GM20431 (cell line): ENCODE results near the gene CDK2AP2.

Experiments used
- in situ Hi-C: fragments of 300-500 bp; cut with MseI, MboI; formaldehyde crosslinking; loops from one replicate; pipeline ENCODE4 v1.15.0; 2020; ENCODE audit warnings: low sequenced_read_pairs; ENCODE audit not compliant: unreplicated experiment

CDK2AP2 gene

DNA sequence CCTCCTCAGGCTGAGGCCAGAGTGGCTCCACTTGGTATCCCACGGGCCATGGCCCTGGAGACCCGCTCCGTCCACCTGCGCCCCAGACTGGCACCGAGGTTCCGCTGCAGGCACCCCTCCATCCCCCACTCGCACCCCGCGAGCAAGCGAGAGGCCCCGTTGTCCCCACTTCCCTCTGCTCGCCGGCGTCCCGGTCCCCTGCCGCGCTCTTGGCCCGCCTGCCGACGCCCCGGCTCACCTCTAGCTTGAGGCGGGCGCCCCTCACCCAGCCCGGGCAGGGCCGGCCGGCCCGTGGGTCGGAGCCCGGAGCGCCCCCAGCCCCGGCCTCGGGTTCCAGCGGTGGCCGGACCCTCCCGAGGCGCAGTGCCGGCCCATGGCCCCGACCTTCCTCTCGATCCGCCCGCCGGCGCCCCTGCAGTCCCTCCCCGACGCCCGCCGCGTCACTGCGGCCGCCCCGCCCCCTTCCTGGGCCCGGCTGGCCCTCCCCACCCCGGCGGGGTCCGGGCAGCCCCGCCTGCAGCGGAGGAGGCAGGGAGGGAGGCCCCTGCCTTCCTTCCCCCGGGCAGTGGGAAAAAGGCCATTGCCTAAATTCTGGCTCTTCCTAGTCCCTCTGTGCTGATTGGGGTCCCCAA is 2.9 kb downstream of the CDK2AP2 start, which contains the start of gene PITPNM1:
Gene PITPNM1, minus strand, starts transcription at position 414 of the 632 bp plus-strand sequence. CDS start 1,183 bp downstream, outside the sequence.
- in situ Hi-C loops = no loop called here

DNA sequence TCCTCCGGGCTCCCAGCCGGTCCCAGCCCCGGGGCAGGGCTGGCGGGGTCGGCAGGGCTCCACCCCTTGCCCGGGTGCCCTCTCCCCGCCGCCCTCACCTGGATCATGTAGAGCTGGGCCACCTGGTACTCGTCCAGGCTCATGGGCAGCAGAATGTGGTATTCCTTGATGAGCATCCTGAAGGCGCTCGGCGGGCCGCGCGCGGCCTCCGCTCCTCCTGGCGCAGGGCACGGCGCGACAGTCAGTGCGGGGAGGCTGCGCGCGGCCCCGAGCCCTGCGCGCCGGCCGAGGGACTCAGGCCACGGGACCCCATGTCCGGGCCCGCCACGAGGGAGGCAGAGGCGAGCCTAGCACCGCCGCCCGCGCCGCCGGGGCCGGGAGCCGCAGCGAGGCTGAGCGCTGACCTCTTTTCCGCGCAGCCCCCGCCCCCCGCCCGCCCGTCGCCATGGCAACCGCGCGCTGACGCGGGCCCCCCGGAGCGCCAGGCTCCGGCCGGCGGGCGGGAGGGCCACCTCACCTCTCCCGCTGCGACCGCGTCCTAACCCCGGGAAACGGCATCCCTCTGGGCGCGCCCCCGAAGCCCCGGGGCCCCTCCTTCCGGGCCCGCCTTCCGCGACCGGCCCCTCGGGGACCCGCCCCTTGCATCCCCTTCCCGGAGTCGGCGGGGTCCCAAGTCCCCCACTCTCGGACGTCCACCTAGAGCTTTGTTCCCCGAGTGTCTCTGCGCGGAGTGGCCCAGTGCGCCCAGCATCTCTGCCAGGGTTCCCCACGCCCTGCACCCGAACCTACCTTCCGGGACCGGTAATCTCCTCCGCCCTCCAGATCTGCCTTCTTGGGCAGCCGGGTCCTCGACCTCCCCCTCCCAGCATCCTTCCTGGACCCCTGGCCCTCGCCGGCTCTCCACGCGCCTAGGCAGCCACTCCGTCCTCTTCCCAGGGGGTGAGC is 3.7 kb downstream of the CDK2AP2 start:
- in situ Hi-C loops = no loop called here

DNA sequence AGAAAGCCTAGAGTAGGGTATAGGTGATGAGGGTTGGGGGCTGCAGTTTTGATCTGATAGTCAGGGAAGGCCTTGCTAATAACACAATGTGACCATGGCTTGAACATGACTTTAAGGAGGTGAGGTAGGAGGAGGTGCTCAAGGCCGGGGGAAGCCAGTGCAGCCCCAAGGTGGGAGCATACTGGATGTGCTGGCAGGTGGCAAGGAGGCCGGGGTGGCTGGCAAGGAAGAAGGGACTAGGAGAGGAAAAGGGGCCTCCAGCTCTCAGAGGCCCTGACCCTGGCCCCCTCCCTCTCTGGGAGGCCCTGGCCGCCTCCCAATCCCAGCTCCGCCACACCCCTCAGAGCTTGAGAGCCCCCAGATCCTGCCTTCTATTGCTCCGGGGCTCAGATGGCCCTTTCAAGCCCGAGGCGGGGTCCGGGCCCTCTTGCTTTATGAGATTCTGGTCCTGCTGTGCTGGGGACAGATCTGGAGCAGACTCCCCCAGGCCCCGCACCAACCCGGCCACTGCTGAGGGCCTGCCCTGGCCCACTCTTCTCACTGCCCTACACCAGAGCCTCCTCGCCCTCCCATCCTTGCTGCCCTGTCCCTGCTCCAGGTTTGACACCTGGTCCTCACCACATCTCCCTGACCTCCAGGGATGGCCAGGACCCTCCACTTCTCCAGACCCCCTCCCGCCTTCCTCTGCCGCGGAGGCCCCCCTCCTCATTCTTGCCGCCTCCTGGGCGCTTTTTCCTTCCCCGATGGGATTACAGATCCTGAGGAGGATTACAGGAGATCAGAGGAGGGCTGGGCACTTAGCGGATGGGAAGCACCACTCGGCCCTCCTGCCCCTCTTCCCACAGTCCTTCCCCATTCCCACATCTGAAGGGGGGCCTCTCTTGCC is 4.6 kb downstream of the CDK2AP2 start:
- in situ Hi-C loops = no loop called here

DNA sequence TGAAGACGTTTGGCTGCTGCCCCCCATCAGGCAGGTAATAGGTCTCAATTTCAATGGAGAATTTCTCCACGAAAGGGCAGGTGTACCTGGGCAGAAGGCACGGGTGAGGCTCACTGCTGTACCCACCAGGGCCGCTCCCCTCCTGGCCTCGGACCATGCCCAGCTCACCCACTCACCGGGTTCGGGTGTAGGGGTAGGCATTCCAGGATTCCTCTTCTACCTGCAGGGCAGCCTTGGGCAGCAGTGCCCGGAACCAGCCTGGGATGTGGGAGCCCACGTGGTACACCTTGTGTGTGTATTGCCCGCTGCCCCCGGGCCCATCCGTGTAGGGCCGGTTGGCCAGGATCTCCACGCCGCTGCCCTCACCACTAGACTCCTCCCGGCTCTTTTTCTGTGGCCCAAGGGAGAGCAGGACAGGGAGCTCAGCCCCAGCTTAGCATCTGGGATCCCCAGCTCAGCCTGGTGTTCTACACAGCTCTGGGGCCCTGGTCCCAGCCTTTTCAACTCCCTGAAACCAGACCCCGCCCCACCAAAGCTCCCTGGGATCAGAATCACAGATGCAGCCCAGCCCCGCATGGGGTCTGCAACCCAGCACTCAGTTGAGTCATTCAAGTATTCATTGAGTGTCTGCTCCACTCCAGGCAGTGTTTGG is 5.5 kb downstream of the CDK2AP2 start:
- in situ Hi-C loops = no loop called here

DNA sequence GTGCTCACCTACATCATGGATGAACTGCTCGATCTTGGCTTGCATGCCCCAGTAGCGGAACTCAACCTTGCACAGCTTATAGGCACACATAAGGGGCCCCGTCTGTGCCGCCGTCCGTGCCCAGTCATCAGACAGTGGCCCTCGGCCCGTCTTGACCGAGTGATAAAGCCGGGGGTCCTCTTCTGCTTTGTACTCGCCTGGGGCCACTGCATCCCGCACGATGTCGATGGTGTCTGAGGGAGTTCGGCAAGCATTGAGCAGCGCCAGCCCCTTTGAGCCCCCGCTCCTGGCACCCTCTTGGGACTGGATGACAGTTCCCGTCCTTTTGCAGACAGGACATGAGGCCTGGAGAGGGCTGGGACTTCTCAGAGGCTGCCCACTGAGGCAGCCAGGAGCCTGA is 6.1 kb downstream of the CDK2AP2 start:
- in situ Hi-C loops = no loop called here

DNA sequence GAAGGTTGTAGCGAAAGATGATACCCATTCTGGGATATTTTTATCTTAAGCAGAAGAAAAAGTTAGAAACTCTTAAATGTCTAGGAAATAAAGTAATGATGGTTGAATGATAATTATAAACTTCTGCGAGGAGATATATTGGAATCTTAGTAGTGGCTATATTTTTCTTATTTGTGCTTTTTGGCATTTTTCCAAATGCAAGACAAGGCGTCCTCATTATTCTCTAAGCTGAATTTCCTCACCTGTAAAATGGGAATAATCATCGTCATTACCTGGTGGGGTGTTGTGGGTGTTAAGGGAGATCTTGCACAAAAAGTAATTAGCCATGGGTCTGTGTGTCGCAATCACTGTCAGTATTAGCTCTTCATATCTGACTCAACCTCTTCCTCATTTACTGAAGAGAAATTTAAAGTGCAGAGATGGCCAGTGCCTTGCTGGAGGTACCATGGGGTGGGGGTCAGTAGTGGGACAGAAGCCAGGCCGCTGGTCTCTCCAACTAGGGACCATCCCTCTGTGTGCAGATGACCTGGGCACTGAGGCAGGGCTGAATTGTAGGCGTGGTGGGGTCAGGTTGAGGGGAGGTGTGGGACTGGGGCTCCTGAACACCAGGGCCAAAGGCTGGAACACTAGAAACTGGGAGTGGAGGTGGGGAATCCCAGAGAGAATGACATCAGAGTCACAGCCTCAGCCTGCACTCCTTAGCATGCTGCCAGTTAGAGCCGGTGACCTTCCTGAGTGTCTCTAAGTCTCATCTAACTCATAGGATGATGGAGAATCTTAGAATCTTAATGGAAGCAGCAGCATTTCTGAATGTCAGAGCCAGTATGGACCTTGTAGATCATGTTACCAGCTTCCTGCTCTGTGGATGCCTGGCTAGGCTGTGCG is 6.9 kb downstream of the CDK2AP2 start:
- in situ Hi-C loops = no loop called here

DNA sequence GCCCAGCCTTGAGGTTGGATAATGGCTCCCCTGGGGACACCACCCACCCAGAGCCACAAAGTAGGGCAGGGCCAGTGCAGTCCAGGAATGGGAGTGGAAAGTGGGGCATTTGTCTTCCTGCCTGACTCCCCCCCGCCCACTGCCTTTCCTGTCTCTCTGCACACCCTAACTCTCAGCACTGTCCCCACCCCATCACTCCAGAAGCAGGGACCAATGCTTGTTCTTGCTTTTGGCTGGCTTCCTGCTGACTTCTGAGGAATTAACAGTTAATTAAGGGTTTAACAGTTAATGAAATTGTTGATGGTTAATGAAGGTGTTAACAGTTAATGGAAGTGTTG is 7.5 kb downstream of the CDK2AP2 start:
- in situ Hi-C loops = no loop called here

DNA sequence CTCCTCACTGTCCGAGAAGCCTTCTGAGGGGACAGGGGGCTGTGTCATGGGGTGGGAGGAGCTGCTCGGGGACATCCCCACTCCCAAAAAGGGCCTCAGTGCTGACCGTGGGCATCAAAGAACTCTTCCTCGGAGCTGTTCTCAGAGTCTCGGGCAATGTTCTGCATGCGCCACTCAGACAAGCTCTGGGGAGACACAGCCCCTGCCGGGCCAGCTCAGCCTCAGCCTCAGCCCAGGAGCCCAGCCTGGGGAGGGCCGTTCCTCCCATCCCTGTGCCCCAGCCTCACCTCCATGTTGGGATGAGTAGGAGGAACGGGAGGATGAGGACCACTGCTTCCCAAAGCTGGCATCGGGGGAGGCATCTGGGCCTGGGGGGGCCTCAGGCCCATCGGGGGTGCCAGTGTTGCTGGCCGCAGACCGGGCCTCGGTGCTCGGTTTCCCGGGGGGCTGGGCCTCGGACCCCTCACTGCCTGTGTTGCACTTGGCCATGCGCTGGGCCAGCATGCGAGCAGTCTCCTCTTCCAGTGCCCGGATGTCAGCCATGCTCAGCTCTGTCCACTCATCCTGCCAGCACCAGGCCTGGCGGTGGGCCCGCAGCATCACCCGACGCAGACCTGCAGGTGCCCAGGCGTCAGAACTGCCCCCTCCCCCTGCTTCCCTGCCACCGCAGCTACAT is 8.0 kb downstream of the CDK2AP2 start:
- in situ Hi-C loops = no loop called here

DNA sequence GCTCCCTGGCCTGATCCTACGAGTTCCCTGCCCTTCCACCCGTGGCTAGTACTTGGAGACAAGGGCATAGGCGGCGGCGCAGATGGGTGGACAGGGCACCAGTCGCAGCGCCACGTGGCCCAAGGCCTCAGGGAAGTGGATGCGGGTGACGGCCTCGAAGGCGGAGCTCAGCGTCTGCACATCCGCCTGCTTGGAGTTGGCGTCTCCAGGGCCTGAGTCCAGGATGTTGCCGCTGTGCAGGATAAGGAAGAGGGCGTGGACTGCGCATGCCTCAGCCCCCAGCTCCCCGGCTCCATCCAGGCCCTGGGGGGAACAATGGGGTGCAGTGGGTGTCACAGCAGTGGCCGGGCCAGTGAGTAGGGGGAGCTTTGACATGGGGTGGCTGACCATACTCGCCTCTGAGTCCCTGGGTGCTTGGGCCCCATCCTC is 9.4 kb downstream of the CDK2AP2 start:
- in situ Hi-C loops = no loop called here

DNA sequence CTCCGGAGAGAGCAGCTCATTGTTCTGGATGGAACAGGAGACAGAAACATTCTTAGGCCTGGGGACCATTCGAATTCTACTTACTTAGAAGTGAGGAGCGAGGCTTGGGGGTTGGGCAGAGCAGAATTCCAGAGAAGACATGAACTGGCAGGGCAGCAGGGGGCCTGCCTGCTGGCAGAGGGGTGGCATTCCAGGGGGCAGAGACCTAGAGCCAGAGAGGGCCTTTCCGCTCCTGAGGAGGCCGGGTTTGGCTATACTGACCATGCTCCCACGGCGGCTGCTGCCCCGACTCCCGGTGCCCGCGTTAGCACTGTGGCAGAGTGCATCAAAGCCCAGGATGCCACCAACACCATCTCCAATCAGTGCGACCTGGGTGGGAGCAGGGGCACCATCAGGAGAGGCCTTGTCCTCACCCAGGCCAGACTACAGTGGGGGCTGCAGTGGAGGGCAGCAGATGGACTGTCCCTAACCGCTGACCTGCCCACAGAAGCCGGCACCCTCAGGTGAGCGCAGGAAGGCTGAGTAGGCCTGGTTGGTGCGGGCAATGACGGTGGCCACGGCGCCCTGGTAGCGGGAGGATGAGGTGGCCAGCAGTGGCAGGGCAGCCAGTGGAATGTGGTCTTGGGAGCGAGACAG is 10.2 kb downstream of the CDK2AP2 start:
- in situ Hi-C loops = no loop called here

DNA sequence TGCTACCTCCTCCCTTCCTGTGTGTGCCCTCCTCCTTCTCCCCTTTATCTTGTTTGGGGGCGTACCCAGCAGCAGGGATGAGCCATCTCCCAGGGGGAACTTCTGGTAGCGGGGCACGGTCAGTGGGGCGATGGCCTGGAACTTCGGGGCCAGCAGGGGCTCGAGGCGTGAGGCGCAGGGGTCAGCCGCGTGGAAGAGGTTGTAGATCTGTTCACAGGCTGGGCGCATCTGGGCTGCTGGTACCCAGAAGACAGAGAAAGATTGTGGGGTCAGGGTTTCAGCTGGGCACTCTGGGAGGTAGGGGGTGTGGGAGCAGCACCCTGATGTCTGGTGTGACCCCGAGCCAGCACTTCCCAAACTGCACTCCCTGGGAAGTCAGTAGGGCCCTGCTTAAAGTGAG is 11.8 kb downstream of the CDK2AP2 start:
- in situ Hi-C loops = no loop called here

DNA sequence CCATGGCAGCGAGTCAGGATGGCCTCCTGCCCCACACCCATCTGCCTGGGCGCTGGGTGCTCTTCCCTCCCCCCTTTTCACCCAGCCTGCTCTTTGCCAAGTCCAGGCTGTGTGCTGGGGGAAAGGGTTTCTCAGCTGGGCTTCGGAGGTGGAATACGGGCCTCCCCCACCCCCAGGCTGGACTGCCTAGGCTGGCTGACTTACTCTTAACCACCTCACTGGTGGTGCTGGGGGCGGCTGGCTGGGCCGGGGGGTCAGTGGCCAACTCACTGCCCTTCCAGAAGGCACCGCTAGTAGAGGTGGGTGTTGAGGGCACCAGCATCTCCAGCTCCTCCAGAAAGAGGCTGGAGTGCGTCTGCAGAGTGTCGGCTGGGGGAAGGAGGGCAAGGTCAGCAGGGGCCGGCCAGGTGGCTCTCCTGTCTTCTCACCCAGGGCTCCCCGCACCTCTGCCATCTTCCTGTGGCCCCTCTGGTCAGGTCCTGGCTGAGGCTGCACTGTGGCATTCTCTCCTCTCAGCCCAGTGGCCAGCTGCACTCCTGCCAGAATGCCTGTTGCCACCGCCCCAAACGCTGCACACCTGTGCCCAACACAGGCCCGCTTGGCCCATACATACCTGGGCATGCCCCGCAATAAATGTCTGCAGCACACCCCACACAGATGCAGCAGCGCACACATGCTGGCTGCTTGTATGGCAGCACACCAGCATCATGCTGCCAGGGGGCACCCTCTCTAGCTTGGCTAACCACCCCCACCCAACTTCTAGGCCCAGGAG is 12.5 kb downstream of the CDK2AP2 start:
- in situ Hi-C loops = no loop called here

DNA sequence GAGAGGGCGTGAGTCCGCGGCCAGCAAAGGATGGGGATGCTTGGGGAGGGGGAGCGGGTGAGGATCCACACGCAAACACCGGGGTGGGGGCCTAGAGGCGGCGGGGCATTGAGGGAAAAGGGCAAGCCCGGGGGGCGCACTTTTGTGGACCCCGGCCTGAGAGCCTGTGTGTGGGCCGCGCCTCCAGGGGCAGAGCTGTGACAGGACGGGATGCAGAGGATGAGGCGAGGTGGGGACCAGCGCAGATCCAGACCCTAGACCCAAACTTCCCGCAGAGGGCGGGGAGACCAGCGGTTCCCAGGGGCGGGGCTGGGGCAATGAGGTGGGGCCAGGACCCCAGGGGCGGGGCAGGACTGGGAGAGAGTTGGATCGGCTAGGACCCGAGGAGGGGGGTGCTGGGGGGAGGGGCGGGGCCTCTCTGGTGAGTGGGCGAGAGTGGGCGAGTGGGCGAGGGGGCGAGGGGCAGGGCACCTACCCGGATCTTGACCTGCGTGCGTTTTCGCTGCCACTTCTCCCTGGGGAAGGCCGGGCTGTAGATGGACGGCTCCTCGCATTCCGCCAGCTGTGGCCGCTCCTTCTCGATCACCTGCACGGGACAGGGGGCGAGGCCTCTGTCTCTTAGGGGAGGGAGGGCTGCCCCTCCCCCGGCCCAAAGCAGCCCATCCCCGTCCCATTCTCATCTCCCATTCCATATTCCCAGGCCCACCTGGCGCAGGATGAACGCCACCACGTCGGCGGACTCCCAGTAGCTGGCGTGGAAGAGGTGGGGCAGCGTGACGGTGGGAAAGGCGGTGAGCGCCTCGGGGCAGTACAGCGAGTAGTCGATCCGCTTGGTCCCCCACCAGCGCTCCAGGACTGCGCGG is 13.4 kb downstream of the CDK2AP2 start:
- in situ Hi-C loops = no loop called here

DNA sequence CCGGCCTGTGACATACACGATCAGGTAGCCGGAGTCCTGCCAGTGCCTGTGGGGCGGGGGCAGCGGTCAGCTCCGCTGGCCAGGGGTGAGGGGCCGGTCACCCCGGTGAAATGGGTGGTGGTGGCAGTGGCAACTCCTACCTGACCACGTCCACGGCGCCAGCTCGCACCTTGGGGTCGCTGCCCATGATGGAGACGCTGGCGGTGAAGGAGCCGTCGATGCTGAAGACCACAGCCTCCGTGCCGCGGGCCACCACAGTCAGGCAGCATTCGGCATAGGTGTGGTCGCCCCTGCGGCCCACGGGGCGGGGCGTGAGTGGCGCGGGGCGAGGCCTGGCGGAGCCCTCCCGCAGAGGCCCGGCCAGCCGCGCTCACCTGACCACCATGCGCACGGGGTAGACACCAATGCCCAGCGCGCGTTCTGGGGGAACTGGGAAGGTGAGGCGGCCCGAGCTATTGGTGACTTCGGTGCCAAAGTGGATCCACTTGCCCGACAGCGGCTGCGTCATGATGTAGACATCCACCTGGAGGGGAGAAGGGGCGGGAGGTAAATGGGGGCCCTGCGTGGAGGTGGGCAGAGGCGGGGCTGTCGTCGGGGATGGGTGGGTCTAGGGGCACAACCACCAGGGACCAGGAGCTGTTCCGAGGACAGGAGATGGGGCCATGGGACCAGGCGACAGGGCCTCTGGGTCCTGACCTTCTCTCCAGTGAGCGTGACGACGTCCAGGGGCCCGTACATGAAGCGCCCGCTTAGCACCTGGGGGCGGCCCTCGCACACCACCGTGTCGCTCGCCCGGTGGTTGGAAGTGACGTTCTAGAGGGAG is 14.2 kb downstream of the CDK2AP2 start:
- in situ Hi-C loops = no loop called here

DNA sequence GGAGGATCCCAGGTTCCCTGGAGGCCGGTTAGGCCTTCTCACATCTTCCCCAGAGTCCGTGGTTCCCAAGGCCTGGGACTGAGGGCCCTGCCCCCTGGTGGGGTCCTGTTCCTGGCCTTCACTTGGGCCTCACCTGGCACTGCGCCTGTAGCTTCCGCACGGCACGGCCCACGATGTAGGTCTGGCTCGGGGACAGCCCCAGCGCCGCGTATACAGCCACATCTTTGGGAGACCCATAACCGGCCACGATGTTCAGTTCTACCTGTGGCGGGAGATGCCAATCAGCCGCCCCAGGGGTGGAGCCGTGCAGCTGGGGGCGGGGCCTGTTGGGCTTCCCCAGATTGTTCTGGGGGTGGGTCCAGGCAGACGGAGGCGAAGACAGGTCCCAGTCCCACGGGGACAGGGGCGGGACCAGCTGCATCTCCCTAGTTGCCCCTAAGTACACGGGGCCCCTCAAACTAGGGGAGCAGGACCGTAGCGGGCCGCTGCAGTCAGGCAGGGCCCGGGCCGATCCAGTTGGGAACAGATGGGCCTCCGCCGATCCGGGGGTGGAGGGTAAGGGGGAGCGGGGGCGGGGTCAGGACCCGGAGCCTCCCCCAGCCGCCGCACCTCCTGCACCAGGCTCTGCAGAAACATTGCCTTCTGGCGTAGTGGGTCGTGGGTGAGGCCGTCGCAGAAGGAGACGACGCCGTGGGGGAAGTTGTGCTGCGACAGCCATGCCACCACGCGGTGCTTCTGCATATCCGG is 15.0 kb downstream of the CDK2AP2 start:
- in situ Hi-C loops = no loop called here
